ENCODE data around the gene CORO1A. TPM values are rescaled to one million over a fixed set of nuclear protein-coding genes. Genes with fewer than 3 reads are reported as not detected.

CORO1A gene
- total RNA-seq, 1 donor from 2014 or later: 0.97 TPM

GRCh38 chr16:30145657-30146056 is 37.7 kb upstream of the CORO1A start:
- Mint-ChIP-seq H3K4me3 (ENCODE audit: unreplicated experiment) (no peak overlapping the region), H3K27ac (ENCODE audit: unreplicated experiment) (no peak overlapping the region), H3K4me1 (ENCODE audit: unreplicated experiment) (no peaks in the 10 kb centered on the region), H3K9me3 (ENCODE audit: unreplicated experiment) (peaks cover 9% of the 10 kb centered on the region), H3K36me3 (ENCODE audit: unreplicated experiment) (peaks cover 3% of the 10 kb centered on the region), H3K27me3 (ENCODE audit: unreplicated experiment) (peaks cover 4% of the 10 kb centered on the region)
- no peak for TF ChIP-seq CTCF (IDR thresholded peaks at IDR 0.05)
- DNase-seq (ENCODE audit: extremely low spot score, unreplicated experiment): no peak

GRCh38 chr16:30147843-30148510 is 35.4 kb upstream of the CORO1A start:
- peaks cover 4% of the 10 kb centered on the region for H3K27me3 Mint-ChIP-seq (ENCODE audit: unreplicated experiment)
- DNase-seq (ENCODE audit: extremely low spot score, unreplicated experiment): no peak
- H3K27ac Mint-ChIP-seq (ENCODE audit: unreplicated experiment): no peak overlapping the region
- peaks cover 3% of the 10 kb centered on the region for H3K36me3 Mint-ChIP-seq (ENCODE audit: unreplicated experiment)
- no peak for TF ChIP-seq CTCF (IDR thresholded peaks at IDR 0.05)
- no peaks in the 10 kb centered on the region for H3K4me1 Mint-ChIP-seq (ENCODE audit: unreplicated experiment)
- no peak overlapping the region for H3K4me3 Mint-ChIP-seq (ENCODE audit: unreplicated experiment)
- peaks cover 9% of the 10 kb centered on the region for H3K9me3 Mint-ChIP-seq (ENCODE audit: unreplicated experiment)

- Mint-ChIP-seq H3K27ac (ENCODE audit: unreplicated experiment) (no peak overlapping the region), H3K9me3 (ENCODE audit: unreplicated experiment) (peaks cover 9% of the 10 kb centered on the region), H3K4me1 (ENCODE audit: unreplicated experiment) (no peaks in the 10 kb centered on the region), H3K4me3 (ENCODE audit: unreplicated experiment) (no peak overlapping the region), H3K36me3 (ENCODE audit: unreplicated experiment) (peaks cover 3% of the 10 kb centered on the region), H3K27me3 (ENCODE audit: unreplicated experiment) (no peaks in the 10 kb centered on the region)
- DNase-seq (ENCODE audit: extremely low spot score, unreplicated experiment): no peak
- no peak for TF ChIP-seq CTCF (IDR thresholded peaks at IDR 0.05)
These were observed 34.0 kb upstream of the CORO1A start for GRCh38 chr16:30149250-30149930.

- no peak for TF ChIP-seq CTCF (IDR thresholded peaks at IDR 0.05)
- DNase-seq (ENCODE audit: extremely low spot score, unreplicated experiment): no peak
- no peak overlapping the region for H3K4me3 Mint-ChIP-seq (ENCODE audit: unreplicated experiment)
- H3K9me3 Mint-ChIP-seq (ENCODE audit: unreplicated experiment): peaks cover 9% of the 10 kb centered on the region
- no peak overlapping the region for H3K27ac Mint-ChIP-seq (ENCODE audit: unreplicated experiment)
- peaks cover 3% of the 10 kb centered on the region for H3K36me3 Mint-ChIP-seq (ENCODE audit: unreplicated experiment)
- no peaks in the 10 kb centered on the region for H3K27me3 Mint-ChIP-seq (ENCODE audit: unreplicated experiment)
- H3K4me1 Mint-ChIP-seq (ENCODE audit: unreplicated experiment): no peaks in the 10 kb centered on the region
These were observed 32.3 kb upstream of the CORO1A start for GRCh38 chr16:30151091-30151490.

- TF ChIP-seq CTCF (IDR thresholded peaks at IDR 0.05): no peak
- Mint-ChIP-seq H3K4me1 (ENCODE audit: unreplicated experiment) (no peaks in the 10 kb centered on the region), H3K27ac (ENCODE audit: unreplicated experiment) (no peak overlapping the region), H3K9me3 (ENCODE audit: unreplicated experiment) (peaks cover 9% of the 10 kb centered on the region), H3K27me3 (ENCODE audit: unreplicated experiment) (peaks cover 4% of the 10 kb centered on the region), H3K4me3 (ENCODE audit: unreplicated experiment) (no peak overlapping the region), H3K36me3 (ENCODE audit: unreplicated experiment) (peaks cover 3% of the 10 kb centered on the region)
- DNase-seq (ENCODE audit: extremely low spot score, unreplicated experiment): no peak
These were observed 30.9 kb upstream of the CORO1A start for GRCh38 chr16:30152517-30152916.
